NCI-H1105 (cell line): ENCODE data around the gene SOX5.
"Not testable (repeated sequence)": the region's sequence is repeated elsewhere in the genome, so short reads cannot be mapped to it uniquely, and the experiment has no call there.

Experiments
- DNase-seq: peaks from one replicate; lab custom pipeline; 2025; lab: John Stamatoyannopoulos, UW

The SOX5 gene

GRCh38 chr12:23756416-23756815 is 193.1 kb downstream of the SOX5 start:
- DNase-seq: no peak

- no peak for DNase-seq
These were observed 195.7 kb downstream of the SOX5 start for GRCh38 chr12:23753628-23754365.

GRCh38 chr12:23752245-23752644 is 197.2 kb downstream of the SOX5 start:
- DNase-seq: no peak

- no peak for DNase-seq
These were observed 197.8 kb downstream of the SOX5 start for GRCh38 chr12:23751641-23752040.

DNA sequence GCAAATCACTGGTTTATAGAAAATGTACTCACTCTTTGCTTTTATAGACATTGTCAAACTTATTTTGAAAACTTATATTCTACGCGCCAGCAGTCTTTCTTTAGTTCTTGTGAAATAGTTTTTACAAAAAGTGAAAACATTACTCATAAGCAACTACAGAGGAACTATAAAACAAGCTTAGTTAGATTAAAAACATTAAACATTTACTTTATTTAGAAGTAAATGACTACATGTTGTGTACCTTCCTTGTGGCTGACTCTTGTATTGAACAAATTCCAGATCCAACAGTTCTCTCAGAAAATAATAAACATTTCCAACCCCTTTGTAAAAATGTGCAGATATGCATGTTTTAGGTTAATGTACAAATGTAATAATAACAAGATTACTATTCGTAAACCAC is 198.5 kb downstream of the SOX5 start:
- DNase-seq: no peak

DNA sequence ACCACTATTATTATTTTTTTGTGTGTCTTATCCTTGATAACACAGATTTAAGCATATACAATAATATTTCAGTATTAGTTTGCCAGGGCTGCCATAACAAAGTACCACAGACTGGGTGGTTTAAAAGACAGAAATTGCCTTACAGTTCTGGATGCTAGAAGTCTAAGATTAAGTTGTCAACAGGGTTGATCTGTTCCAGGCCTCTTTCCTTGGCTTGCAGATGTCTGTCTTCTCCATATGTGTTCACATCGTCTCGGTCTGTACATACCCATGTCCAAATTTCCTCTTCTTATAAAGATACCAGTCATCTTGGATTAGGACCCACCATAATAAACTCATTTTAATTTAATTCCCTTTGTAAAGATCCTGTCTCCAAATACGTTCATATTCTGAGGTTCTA is 204.8 kb downstream of the SOX5 start:
- DNase-seq: no peak

- no peak for DNase-seq
These were observed 206.9 kb downstream of the SOX5 start for GRCh38 chr12:23742574-23742973.

- DNase-seq: no peak
These were observed 218.0 kb downstream of the SOX5 start for GRCh38 chr12:23731493-23731892.

DNA sequence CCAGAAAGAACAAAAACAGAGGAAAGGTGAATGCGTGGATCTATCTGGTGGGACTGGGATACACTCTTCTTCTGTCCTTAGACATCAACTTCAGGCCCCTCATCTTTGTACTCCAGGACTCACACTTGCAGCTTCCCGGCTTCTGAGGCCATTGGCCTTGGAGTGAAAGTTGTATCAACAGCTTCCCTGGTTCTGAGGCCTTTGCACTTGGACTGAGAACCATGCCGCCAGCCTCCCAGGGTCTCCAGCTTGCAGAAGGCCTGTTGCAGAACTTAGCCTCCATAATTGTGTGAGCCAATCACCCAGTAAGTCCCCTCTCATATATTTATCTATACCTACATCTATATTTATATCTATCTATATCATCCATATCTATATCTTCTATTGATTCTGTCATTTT is 218.4 kb downstream of the SOX5 start:
- DNase-seq: no peak

DNA sequence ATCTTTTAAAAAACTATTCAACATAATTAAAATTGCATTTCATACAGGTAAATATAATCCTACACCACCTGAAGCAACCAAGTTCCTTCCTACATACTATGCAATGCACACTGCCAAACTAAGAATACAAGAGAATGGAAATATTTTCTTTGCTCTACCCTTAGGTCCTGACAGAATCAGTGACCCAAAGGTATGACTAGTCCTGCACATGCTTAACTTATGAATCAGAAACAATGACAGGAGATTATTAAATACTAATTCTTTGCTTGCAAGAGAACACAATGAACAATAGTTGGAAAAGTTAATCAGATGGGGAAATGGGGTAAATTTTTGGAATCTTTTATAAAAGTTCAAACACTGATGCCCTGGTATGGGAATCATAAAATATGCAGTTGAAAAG is 220.1 kb downstream of the SOX5 start:
- DNase-seq: no peak

- no peak for DNase-seq
These were observed 222.8 kb downstream of the SOX5 start for GRCh38 chr12:23726646-23727045.

- no peak for DNase-seq
These were observed 226.8 kb downstream of the SOX5 start for GRCh38 chr12:23722655-23723054.

- no peak for DNase-seq
These were observed 228.2 kb downstream of the SOX5 start for GRCh38 chr12:23721268-23721667.

DNA sequence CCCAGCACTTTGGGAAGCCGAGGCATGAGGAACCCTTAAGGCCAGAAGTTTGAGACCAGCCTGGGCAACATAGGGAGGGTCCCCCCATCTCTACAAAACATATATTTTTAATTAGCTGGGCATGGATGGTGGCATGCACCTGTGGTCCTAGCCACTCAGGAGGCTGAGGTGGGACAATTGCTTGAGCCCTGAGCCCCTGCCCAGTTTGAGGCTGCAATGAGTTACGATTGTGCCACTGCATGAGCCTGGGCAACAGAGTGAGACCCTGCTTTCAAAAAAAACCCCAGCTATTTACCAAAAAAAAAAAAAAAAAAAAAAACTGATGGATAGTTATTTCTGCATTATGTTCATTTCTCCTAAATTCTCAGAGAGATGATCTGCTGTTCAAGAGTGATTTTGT is 230.0 kb downstream of the SOX5 start:
- DNase-seq: no peak

DNA sequence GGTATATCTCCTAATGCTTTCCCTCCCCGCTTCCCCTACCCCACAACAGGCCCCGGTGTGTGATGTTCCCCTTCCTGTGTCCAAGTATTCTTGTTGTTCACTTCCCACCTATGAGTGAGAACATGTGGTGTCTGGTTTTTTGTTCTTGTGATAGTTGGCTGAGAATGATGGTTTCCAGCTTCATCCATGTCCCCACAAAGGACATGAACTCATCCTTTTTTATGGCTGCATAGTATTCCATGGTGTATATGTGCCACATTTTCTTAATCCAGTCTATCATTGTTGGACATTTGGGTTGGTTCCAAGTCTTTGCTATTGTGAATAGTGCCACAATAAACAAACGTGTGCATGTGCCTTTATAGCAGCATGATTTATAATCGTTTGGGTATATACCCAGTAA is 239.1 kb downstream of the SOX5 start:
- DNase-seq: not testable (repeated sequence)

GRCh38 chr12:23708185-23708837 is 241.2 kb downstream of the SOX5 start:
- no peak for DNase-seq

DNA sequence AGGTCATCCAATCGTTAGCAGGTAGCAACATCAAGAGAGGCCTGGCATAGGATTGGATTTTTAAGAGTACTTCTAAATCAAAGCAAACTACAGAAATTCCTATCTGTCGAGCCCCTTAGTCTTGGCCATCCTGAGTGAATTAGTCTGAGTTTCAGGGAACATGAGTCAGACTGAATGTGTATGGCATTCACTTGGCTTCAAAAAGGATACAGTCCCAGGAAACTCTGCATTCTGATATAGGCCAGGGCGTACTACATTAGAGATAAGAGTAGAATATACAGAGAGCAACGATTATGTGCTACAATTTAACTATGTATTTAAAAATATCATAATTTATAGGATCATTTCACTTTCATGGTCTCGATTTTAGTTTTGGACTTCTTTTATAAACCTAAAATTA is 242.2 kb downstream of the SOX5 start:
- no peak for DNase-seq

GRCh38 chr12:23704992-23705943 is 244.2 kb downstream of the SOX5 start:
- DNase-seq: no peak

DNA sequence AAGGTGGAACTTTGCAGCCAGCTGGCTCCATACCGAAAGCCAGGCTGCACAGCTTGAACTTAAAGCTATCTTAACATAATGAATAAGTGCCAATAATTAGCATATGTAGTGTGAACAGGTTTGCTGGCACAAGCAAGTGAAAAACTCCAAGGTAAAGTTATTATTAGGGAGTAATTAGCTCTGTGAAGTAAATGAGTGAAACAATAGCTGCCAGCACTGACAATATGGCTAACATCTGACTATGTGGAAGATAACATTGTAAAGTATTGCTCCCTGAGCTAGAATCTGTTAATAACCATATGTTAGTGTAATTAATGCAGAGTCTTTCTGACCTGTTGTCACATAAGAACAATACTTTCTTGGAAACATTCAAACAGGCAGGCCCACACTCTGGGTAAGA is 246.4 kb downstream of the SOX5 start:
- no peak for DNase-seq

DNA sequence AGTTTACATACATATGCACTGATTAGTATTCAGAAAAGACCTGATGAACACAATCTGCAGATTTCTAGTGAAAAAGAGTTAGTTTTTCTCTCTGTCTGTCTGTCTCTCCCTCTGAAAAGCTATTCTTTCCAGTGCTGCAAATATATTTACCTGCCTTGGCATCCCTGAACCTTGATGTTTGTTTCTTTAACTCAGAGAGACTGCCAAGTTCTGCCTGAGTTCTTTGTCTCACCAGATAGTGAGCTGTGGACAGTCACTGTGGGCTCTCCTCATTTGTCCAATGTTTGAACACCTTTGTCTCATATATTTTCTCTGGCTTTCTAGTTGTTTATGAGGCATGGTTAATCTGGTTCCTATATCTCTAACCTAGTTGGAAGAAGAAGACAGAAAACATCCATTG is 250.4 kb downstream of the SOX5 start:
- DNase-seq: no peak

DNA sequence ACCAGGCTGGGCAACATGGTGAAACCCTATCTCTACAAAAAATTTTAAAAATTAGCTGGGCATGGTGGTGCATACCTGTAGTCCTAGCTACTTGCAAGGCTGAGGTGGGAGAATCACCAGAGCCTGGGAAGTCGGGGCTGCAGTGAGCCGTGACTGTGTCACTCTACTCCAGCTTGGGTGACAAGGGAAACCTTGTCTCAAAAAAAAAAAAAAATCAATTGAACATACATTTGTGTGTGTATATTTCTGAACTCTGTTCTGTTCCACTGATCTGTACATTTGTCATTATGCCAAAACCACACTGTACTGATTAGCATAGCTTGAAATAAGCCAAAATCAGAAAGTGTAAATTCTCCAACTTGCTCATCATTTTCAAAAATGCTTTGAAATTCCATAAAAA is 254.6 kb downstream of the SOX5 start:
- DNase-seq: no peak

- DNase-seq: no peak
These were observed 255.2 kb downstream of the SOX5 start for GRCh38 chr12:23694307-23694706.

GRCh38 chr12:23687947-23688346 is 261.5 kb downstream of the SOX5 start:
- DNase-seq: no peak
